NCI-H2196 (cell line): ENCODE results near the gene CC2D1A.
"Not testable (repeated sequence)": the region's sequence is repeated elsewhere in the genome, so short reads cannot be mapped to it uniquely, and the experiment has no call there.

Experiments
- DNase-seq: peaks from one replicate; lab custom pipeline; 2025; ENCODE audit not compliant: unreplicated experiment; lab: John Stamatoyannopoulos, UW

Gene CC2D1A

DNA sequence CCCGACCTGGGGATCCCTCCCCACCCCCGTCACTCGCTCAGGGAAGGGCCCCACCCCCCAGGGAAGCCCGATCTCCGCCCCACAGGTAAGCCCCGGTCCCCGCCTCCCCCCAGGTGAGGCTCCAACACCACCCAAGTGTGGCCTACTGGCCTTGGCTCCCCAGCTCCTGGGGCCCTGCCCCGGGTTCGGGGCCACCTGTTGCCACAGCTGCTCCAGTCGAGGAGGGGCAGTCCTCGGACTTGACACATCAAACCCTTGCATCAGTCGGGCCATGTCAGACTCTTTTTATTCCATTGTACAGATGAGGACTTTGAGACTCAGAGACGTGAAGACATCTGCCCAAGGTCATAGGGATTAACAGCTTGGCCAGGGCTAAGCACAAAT lies 512 bp downstream of the CC2D1A start:
- DNase-seq: peak; percentile 23

DNA sequence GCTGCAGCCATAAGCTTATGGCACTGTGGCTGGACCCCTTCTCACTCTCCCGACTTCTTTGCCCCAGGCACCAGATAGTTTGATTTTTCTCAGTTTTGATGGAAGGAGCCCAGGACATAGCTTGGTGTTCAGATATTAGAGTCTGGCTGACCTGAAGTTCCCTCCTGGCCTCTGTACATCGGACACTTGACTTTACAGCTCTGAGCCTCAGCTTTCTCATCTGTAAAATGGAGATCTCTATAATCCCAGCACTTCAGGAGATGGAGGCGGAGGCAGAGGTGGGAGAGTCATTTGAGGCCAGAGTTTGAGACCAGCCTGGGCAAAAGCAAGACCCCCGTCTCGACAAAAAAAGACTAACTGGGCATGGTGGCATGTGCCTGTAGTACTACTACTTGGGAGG lies 909 bp downstream of the CC2D1A start:
- no peak for DNase-seq

DNA sequence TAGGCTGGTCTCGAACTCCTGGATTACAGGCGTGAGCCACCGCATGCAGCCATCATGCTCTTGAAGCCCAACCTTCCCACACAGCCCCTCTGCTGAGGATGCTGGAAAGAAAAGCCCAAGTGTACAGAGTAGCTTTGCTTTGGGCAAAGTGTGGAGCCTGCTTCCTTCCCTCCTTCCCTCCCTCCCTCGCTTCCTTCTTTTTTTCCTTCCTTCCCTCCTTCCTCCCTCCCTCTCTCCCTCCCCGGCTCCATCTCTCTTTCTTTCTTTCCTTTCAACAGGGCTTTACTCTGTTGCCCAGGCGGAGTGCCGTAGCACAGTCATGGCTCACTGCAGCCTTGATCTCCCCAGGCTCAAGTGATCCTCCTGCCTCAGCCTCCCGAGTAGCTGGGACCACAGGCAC lies 2.7 kb downstream of the CC2D1A start:
- DNase-seq: no peak

DNA sequence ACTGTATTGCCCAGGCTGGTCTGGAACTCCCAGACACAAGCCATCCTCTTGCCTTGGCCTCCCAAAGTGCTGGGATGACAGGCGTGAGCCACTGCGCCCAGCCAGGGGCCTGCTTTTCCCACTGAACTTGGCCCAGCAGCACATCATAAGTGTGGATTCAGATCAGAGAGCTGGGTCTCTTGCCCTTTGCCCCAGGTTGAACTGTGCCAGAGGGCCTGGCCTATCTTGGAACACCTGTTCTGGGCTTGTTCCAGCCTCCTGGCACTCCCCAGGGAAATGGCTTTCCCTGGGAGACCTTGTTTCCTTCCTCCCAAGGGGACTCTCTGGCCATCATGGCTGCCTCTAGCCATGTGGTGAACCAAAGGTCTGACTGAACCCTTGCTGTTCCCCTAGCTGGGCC lies 3.4 kb downstream of the CC2D1A start:
- no peak for DNase-seq

DNA sequence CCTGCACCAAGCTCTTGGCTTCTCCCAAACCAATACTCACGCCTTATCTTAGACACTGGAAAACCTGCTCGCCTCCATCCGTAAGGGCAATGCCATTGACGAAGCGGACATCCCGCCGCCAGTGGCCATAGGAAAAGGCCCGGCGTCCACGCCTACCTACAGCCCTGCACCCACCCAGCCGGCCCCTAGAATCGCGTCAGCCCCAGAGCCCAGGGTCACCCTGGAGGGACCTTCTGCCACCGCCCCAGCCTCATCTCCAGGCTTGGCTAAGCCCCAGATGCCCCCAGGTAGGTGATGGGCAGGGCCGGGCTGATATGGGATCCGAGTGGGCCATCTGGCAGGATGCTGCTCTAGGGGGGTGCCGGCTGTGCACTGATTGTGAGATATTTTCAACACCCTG lies 7.4 kb downstream of the CC2D1A start:
- DNase-seq: no peak

DNA sequence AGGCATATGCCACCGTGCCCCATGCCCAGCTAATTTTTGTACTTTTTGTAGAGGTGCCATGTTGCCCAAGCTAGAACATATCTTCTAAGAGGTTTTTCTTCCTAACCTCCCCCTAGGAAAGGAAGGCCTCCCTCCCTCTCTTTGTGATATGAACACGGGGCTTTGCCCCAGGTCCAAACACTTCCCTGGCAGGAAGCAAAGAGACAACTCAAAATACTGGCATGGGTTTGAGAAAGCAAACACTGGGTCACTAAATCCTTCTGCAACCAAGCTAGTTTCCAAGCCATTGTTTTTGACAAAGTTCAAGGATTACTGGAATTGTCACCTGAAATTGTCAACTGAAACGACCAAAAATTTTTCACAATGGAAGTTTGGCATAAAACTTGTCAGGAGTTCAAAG lies 8.8 kb downstream of the CC2D1A start:
- DNase-seq: no peak

DNA sequence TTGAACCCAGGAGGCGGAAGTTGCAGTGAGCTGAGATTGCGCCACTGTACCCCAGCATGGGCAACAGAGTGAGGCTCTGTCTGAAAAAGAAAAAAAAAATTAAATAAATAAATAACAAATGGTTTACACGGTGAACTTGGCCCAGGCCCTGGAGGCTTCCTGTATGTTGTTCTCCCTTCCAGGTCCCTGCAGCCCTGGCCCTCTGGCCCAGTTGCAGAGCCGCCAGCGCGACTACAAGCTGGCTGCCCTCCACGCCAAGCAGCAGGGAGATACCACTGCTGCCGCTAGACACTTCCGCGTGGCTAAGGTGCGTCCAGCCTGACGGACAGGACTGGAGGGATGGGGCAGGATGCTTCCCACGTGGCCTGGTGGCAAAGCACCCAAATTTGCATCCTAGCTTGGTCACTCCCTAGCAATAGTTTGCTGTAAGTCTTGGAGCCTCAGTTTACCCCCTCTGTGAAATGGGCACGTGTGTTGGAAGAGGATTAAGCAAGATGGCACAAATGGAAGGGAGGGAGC lies 11.9 kb downstream of the CC2D1A start:
- DNase-seq: no peak

DNA sequence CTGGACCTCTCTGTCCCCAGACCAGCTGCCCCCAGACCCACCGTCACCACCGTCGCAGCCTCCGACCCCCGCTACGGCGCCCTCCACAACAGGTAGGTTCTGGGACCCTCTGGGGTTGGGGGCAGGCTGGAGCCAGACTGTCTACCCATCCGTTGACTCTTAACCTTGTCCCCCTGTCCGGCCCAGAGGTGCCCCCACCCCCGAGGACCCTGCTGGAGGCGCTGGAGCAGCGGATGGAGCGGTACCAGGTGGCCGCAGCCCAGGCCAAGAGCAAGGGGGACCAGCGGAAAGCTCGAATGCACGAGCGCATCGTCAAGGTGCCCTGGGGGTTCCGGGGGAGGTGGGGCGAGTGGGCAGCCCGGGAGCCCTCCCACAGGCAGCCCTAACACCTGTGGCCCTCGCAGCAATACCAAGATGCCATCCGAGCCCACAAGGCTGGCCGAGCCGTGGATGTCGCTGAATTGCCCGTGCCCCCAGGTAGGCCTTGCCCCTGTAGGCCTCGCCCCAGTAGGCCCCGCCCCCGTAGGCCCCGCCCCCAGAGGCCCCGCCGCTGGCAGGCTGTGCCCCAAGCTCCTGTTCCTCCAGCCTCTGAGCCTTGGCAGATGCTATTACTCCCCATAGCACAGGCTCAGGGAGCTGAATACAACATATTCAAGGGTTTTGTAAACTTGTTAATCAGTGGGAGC lies 12.9 kb downstream of the CC2D1A start:
- DNase-seq: no peak

DNA sequence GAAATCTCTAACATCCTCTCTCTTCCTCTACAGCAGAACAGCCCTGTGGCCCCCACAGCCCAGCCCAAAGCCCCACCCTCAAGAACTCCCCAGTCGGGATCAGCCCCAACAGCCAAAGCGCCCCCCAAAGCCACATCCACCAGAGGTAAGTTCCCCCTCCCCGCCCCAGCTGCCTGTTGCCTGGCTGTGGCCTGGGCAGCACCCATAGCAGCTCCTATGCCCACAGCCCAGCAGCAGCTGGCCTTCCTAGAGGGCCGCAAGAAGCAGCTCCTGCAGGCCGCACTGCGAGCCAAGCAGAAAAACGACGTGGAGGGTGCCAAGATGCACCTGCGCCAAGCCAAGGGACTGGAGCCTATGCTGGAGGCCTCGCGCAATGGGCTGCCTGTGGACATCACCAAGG lies 14.5 kb downstream of the CC2D1A start:
- DNase-seq: no peak

DNA sequence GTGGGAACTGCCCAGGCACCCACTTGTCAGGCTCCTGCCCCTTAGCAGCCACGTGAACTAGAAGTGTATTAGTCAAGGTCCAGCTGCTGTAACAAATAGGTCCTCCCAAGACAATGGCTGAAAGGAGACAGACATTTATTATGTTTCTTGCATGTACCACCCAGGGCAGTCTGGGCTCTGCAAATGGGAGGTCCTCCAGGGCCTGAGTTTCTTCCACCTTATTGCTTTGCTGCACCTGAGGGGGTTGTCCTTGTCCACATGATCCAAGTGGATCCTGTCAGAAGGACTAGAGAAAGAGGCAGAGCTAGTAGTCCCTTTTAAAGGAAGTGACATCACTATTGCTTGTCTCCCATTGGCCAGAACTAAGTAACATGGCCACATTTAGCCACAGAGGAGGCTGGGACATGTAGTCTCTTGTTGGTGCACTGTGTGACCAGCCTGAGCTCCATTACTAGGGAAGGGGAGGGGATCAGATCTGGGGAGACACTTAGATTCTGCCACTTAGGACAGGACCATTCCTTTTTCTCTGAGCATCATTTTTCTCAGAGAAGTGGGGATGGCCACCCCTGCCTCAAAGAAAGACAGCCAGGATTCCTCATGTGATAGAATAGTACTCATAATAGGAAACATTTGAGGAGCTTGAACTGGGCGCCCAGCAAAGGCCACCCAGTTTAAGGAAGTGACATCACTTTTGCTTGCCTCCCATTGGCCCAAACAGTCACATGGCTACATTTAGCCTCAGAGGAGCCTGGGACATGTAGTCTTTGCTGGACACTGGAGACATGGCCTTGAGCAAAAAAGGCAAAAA lies 15.1 kb downstream of the CC2D1A start:
- peak; percentile 57 for DNase-seq

DNA sequence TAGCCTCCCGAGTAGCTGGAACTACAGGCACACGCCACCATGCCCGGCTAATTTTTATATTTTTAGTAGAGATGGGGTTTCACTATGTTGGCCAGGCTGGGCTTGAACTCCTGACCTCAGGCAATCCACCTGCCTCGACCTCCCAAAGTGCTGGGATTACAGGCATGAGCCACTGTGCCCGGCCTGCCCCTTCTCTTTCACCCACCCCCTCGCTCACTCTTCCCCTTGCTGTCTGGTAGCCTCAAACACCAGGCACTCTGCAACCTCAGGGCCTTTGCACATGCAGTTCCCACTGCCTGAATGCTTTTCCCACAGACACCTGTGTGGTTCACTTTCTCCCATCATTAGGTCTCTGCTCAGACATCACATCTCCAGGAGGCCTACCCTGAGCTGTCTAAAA lies 16.1 kb downstream of the CC2D1A start:
- not testable (repeated sequence) for DNase-seq

DNA sequence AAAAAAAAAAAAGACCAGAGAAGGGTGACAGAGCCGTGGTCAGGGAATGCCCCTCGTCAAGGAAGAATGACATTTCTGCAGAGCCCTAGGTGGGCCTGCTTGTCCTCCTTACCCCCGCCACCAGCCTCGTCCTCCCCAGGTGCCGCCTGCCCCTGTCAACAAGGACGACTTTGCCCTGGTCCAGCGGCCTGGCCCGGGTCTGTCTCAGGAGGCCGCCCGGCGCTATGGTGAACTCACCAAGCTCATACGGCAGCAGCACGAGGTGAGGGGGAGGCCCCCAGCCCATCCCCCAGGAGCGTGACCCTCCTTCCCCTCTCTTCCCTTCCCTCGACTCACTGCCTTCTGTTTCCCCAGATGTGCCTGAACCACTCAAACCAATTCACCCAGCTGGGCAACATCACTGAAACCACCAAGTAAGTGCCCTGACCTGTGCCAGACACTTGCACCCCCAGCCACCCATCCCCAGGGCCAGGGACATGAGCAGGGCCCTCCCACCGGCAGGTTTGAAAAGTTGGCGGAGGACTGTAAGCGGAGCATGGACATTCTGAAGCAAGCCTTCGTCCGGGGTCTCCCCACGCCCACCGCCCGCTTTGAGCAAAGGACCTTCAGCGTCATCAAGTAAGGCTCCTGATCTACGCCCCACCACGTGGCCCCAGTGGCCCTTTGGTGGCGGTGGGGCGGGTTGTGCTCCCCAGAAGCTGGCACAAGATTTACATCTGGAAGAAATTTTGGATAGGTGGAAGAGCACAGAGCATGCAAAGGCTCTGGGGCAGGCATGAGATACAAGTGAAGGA lies 17.4 kb downstream of the CC2D1A start:
- DNase-seq: no peak

DNA sequence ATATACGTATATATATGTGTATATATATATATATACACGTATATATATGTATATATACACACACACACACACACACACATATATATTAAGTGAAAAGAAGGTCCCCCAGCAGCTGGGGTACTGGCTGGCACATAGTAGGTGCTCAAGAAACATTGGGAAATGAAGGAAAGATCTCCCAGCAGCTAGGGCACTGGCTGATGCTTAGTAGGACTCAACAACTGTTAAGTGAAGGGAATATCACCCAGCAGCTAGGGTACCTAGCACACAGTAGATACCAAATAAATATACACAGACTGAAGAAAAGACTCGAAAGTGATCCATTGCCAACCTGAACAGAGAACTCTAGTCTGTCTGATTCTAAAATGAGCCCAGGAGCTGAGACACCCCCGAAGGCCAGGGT lies 20.0 kb downstream of the CC2D1A start:
- DNase-seq: no peak

DNA sequence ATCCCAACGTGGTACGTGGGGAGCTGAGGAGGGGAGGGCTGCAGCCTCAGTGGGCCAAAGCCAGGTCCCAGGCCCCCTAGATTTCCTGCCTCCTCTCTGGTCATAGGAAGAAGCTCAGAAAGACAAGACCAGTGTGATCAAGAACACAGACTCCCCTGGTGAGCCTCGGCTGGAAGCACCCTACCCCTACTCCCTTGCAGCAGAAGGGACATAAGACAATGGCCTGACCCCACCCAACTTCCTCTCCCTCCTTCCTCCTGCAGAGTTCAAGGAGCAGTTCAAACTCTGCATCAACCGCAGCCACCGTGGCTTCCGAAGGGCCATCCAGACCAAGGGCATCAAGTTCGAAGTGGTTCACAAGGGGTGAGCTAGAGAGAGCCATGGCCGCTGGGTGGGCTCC lies 20.7 kb downstream of the CC2D1A start:
- no peak for DNase-seq

DNA sequence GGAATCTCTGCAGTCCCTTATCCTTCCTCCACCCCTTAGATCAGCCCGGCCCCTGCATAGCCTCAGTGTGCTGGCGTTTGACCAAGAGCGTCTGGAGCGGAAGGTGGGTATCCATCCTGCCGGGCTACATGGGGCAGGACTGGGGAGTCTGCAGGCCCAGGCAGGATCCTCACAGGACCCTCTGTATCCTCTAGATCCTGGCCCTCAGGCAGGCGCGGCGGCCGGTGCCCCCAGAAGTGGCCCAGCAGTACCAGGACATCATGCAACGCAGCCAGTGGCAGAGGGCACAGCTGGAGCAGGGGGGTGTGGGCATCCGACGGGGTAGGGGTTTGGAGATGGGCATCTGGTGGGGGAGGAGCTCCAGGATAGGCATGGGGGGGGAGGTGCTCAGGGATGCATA lies 23.3 kb downstream of the CC2D1A start:
- no peak for DNase-seq

DNA sequence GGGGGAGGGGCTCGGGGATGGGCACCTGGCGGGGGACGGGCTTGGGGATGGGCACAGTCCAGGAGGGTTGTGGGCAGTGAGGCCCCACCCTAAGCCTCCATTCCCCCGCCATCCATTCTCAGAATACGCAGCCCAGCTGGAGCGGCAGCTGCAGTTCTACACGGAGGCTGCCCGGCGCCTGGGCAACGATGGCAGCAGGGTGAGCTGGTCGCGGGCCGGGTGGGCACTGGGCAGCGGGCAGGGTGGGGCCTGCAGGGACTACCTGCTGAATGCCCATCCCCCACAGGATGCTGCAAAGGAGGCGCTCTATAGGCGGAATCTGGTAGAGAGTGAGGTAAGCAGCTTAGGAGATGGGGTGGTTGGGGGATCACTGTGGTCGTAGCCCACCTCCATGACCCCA lies 24.0 kb downstream of the CC2D1A start:
- no peak for DNase-seq

DNA sequence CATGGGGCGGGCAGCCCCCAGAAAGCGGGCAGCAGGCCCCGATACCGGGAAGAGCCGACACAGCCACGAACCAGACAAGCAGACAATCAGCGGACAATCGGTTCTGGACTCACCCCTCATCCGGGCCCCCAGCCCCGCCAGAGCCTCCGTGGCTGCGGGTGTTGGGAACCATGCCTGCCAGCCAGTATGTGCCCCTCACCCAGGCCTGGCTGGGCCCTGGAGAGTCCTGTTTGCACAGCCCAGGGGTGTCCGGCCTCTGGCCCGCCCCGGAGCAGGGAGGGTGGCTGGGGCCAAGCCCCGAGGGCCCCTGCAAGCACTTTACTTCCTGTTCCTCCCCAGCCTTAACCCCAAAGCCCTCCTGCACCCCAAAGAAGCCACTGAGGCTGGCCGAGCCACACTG lies 24.4 kb downstream of the CC2D1A start:
- DNase-seq: no peak

DNA sequence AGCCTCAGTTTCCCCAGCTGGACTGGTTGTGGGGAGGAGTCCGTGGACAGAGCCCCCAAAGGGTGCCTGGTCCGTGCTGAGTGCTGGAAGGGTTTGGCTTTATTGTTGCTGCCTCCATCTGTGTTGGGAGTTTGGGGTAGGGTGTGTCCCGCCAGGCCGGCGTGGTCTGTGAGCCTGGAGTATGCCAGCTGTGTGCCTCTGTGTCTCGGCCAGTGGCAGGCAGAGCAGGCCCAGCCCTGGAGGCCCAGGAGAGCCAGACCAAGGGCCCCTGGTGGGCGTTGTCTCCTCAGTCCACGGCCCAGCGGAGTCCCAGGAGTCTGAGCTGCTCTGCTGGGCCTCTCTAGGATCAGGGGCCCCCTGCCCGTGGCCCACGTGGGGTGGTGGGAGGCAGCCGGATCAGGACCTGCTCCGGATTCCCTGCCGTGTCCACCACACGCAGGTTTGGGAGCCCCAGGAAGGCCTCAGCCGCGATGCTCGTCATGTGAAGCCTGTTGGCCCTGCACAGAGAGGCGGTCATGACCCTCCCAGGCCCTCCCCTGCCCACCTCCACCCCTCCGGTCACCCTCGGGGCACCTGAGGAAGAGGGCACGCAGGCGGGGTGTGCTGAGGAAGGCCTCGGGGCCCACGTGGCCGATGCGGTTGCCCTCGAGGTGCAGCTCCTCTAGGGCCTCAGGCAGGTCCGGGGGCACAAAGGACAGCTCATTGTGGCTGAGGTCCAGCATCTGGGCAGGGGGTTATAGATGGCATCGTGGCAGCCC lies 25.6 kb downstream of the CC2D1A start:
- DNase-seq: no peak

DNA sequence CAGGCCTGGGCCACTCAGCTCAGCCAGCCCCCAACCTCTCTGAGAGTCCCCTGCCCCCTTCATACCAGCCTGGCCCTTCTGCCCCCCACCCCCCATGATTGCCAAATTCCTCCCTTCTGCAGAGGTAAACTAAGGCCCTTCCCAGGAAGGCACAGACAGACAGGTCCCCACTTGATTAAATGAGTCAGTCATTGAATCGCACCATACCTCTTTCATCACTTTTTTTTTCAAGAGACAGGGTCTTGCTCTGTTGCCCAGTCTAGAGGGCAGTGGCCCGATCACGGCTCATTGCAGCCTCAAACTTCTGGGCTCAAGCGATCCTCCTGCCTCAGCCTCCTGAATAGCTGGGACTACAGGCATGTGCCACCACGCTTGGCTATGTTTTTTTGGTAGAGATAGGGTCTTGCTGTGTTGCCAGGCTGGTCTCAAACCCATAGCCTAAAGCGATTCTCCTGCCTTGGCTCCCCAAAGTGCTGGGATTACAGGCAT lies 26.2 kb downstream of the CC2D1A start:
- DNase-seq: no peak

DNA sequence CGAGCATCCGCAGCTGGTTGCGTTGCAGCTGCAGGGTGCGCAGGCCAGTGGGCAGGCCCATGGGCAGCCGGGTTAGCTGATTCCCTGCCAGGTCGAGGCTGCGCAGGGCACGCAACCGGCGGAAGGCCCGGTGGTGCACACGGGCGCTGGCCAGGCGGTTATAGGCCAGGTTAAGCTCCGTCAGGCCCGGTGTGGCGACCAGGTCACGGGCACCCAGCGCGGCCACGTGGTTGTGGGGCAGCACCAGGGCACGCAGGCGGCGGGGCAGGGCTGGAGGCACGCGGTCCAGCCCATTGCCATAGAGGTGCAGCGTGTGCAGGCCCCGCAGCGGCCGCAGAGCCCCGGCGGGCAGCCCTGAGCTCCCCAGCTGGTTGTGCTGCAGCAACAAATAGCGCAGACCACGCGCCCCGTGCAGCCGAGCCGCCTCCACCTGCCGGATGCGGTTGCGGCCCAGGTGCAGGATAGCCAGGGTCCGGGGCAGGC lies 27.0 kb downstream of the CC2D1A start:
- DNase-seq: no peak

DNA sequence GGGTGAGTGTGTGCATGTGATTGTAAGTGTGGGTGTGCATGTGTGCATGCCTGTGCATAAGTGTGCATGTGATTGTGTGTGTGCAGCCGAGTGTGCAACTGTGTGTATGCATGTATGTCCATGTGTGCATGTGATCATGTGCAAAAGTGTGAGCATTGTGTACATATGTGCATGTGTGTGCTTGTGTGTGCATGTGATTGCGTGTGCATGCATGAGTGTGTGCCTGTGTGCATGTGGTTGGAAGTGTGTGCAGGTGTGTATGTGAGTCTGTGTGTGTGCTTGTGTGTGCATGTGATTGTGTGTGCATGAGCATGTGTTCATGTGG lies 28.7 kb downstream of the CC2D1A start:
- DNase-seq: no peak
